Measurements from ENCODE around the gene AXIN1.

AXIN1 gene

GRCh38 chr16:373848-374615, 21.5 kb upstream of the AXIN1 start:
- 0 out of 2 replicates have a peak, but pooled peaks cover 3% of the 10 kb centered on the region for H3K4me1 ChIP-seq (ENCODE audit: control insufficient read depth, insufficient read depth, low read length)
- peaks cover 64% of the 10 kb centered on the region for H3K36me3 ChIP-seq (ENCODE audit: control insufficient read depth, insufficient read depth, low read length)
- no peak overlapping the region for H3K4me3 ChIP-seq (ENCODE audit: low read depth, low read length)
- H3K27me3 ChIP-seq (ENCODE audit: control insufficient read depth, insufficient read depth, low read length): no peaks in the 10 kb centered on the region
- H3K9ac ChIP-seq (ENCODE audit: low read depth, low read length): no peak overlapping the region
- H3K27ac ChIP-seq (ENCODE audit: low read depth, low read length): no peak overlapping the region
- H3K9me3 ChIP-seq (ENCODE audit: control insufficient read depth, insufficient read depth, low read length): no peaks in the 10 kb centered on the region

- H3K27me3 ChIP-seq (ENCODE audit: control insufficient read depth, insufficient read depth, low read length): no peaks in the 10 kb centered on the region
These were observed 20.6 kb upstream of the AXIN1 start for GRCh38 chr16:373020-373598.

GRCh38 chr16:372302-372983, 19.9 kb upstream of the AXIN1 start:
- Histone ChIP-seq H3K27ac (ENCODE audit: low read depth, low read length) (no peak overlapping the region), H3K9ac (ENCODE audit: low read depth, low read length) (no peak overlapping the region), H3K36me3 (ENCODE audit: control insufficient read depth, insufficient read depth, low read length) (peaks cover 76% of the 10 kb centered on the region), H3K27me3 (ENCODE audit: control insufficient read depth, insufficient read depth, low read length) (no peaks in the 10 kb centered on the region), H3K9me3 (ENCODE audit: control insufficient read depth, insufficient read depth, low read length) (no peaks in the 10 kb centered on the region), H3K4me1 (ENCODE audit: control insufficient read depth, insufficient read depth, low read length) (0 out of 2 replicates have a peak, but pooled peaks cover 3% of the 10 kb centered on the region), H3K4me3 (ENCODE audit: low read depth, low read length) (no peak overlapping the region)

More at GRCh38 chr16:373020-373598, 20.6 kb upstream of the AXIN1 start:
- Histone ChIP-seq H3K9ac (ENCODE audit: low read depth, low read length) (no peak overlapping the region), H3K27ac (ENCODE audit: low read depth, low read length) (no peak overlapping the region), H3K9me3 (ENCODE audit: control insufficient read depth, insufficient read depth, low read length) (no peaks in the 10 kb centered on the region), H3K4me1 (ENCODE audit: control insufficient read depth, insufficient read depth, low read length) (0 out of 2 replicates have a peak, but pooled peaks cover 3% of the 10 kb centered on the region), H3K36me3 (ENCODE audit: control insufficient read depth, insufficient read depth, low read length) (peaks cover 73% of the 10 kb centered on the region), H3K4me3 (ENCODE audit: low read depth, low read length) (no peak overlapping the region)

GRCh38 chr16:371515-372301, 19.2 kb upstream of the AXIN1 start:
- peaks cover 76% of the 10 kb centered on the region for H3K36me3 ChIP-seq (ENCODE audit: control insufficient read depth, insufficient read depth, low read length)
- 0 out of 2 replicates have a peak, but pooled peaks cover 3% of the 10 kb centered on the region for H3K4me1 ChIP-seq (ENCODE audit: control insufficient read depth, insufficient read depth, low read length)
- no peak overlapping the region for H3K9ac ChIP-seq (ENCODE audit: low read depth, low read length)
- no peak overlapping the region for H3K4me3 ChIP-seq (ENCODE audit: low read depth, low read length)
- no peak overlapping the region for H3K27ac ChIP-seq (ENCODE audit: low read depth, low read length)
- no peaks in the 10 kb centered on the region for H3K9me3 ChIP-seq (ENCODE audit: control insufficient read depth, insufficient read depth, low read length)
- H3K27me3 ChIP-seq (ENCODE audit: control insufficient read depth, insufficient read depth, low read length): no peaks in the 10 kb centered on the region

- Histone ChIP-seq H3K27me3 (ENCODE audit: control insufficient read depth, insufficient read depth, low read length) (no peaks in the 10 kb centered on the region), H3K9ac (ENCODE audit: low read depth, low read length) (no peak overlapping the region), H3K36me3 (ENCODE audit: control insufficient read depth, insufficient read depth, low read length) (peaks cover 76% of the 10 kb centered on the region), H3K9me3 (ENCODE audit: control insufficient read depth, insufficient read depth, low read length) (no peaks in the 10 kb centered on the region), H3K4me1 (ENCODE audit: control insufficient read depth, insufficient read depth, low read length) (0 out of 2 replicates have a peak, but pooled peaks cover 3% of the 10 kb centered on the region), H3K27ac (ENCODE audit: low read depth, low read length) (peak overlapping the region; percentile 66), H3K4me3 (ENCODE audit: low read depth, low read length) (peak overlapping the region; percentile 44)
These were observed 18.5 kb upstream of the AXIN1 start for GRCh38 chr16:370979-371514.

- H3K4me1 ChIP-seq (ENCODE audit: control insufficient read depth, insufficient read depth, low read length): 0 out of 2 replicates have a peak, but pooled peaks cover 3% of the 10 kb centered on the region
These were observed 17.9 kb upstream of the AXIN1 start, which contains the start of gene MRPL28 for GRCh38 chr16:370443-370842. MRPL28 (minus strand) TSS chr16:370538; CDS start chr16:370218, 320 bp downstream.

GRCh38 chr16:369866-370436, 17.4 kb upstream of the AXIN1 start:
- peaks cover 68% of the 10 kb centered on the region for H3K36me3 ChIP-seq (ENCODE audit: control insufficient read depth, insufficient read depth, low read length)
- H3K27ac ChIP-seq (ENCODE audit: low read depth, low read length): no peak overlapping the region
- 0 out of 2 replicates have a peak overlapping the region, but pooled peaks have one; percentile 21 for H3K9ac ChIP-seq (ENCODE audit: low read depth, low read length)
- H3K27me3 ChIP-seq (ENCODE audit: control insufficient read depth, insufficient read depth, low read length): no peaks in the 10 kb centered on the region
- H3K9me3 ChIP-seq (ENCODE audit: control insufficient read depth, insufficient read depth, low read length): no peaks in the 10 kb centered on the region
- 0 out of 2 replicates have a peak, but pooled peaks cover 3% of the 10 kb centered on the region for H3K4me1 ChIP-seq (ENCODE audit: control insufficient read depth, insufficient read depth, low read length)
- H3K4me3 ChIP-seq (ENCODE audit: low read depth, low read length): peak overlapping the region; percentile 77

More at GRCh38 chr16:370443-370842, 17.9 kb upstream of the AXIN1 start, which contains the start of gene MRPL28:
- Histone ChIP-seq H3K9ac (ENCODE audit: low read depth, low read length) (0 out of 2 replicates have a peak within 1 kb of the TSS, but pooled peaks have one; percentile 21), H3K27ac (ENCODE audit: low read depth, low read length) (peak within 1 kb of the TSS; percentile 66), H3K9me3 (ENCODE audit: control insufficient read depth, insufficient read depth, low read length) (no peaks in the 10 kb centered on the region), H3K36me3 (ENCODE audit: control insufficient read depth, insufficient read depth, low read length) (peaks cover 72% of the 10 kb centered on the region), H3K27me3 (ENCODE audit: control insufficient read depth, insufficient read depth, low read length) (no peaks in the 10 kb centered on the region), H3K4me3 (ENCODE audit: low read depth, low read length) (peak within 1 kb of the TSS; percentile 77)

GRCh38 chr16:369275-369865, 16.8 kb upstream of the AXIN1 start:
- H3K27ac ChIP-seq (ENCODE audit: low read depth, low read length): no peak overlapping the region
- H3K36me3 ChIP-seq (ENCODE audit: control insufficient read depth, insufficient read depth, low read length): peaks cover 63% of the 10 kb centered on the region
- peak overlapping the region; percentile 77 for H3K4me3 ChIP-seq (ENCODE audit: low read depth, low read length)
- 0 out of 2 replicates have a peak, but pooled peaks cover 3% of the 10 kb centered on the region for H3K4me1 ChIP-seq (ENCODE audit: control insufficient read depth, insufficient read depth, low read length)
- no peaks in the 10 kb centered on the region for H3K27me3 ChIP-seq (ENCODE audit: control insufficient read depth, insufficient read depth, low read length)
- H3K9me3 ChIP-seq (ENCODE audit: control insufficient read depth, insufficient read depth, low read length): no peaks in the 10 kb centered on the region
- 0 out of 2 replicates have a peak overlapping the region, but pooled peaks have one; percentile 21 for H3K9ac ChIP-seq (ENCODE audit: low read depth, low read length)

- H3K4me1 ChIP-seq (ENCODE audit: control insufficient read depth, insufficient read depth, low read length): 0 out of 2 replicates have a peak, but pooled peaks cover 3% of the 10 kb centered on the region
- H3K9me3 ChIP-seq (ENCODE audit: control insufficient read depth, insufficient read depth, low read length): no peaks in the 10 kb centered on the region
- peaks cover 55% of the 10 kb centered on the region for H3K36me3 ChIP-seq (ENCODE audit: control insufficient read depth, insufficient read depth, low read length)
- H3K27me3 ChIP-seq (ENCODE audit: control insufficient read depth, insufficient read depth, low read length): no peaks in the 10 kb centered on the region
- no peak overlapping the region for H3K9ac ChIP-seq (ENCODE audit: low read depth, low read length)
- no peak overlapping the region for H3K27ac ChIP-seq (ENCODE audit: low read depth, low read length)
- H3K4me3 ChIP-seq (ENCODE audit: low read depth, low read length): no peak overlapping the region
These were observed 16.1 kb upstream of the AXIN1 start for GRCh38 chr16:368388-369158.
